Thoracic aorta (tissue), 2 donors: ENCODE data around the gene TOE1. TPM values are rescaled to one million over a fixed set of nuclear protein-coding genes. Genes with fewer than 3 reads are reported as not detected.
A peak's percentile ranks its signal among the peaks of the same experiment; 100 is the strongest.

Experiments used
- ATAC-seq: fragments of 150-250 bp; one replicate; pipeline ENCODE4 v1.8.0; 2017; ENCODE audit warnings: low read depth; ENCODE audit not compliant: insufficient number of reproducible peaks, low FRiP score
- DNase-seq: peaks from one replicate; pipeline ENCODE4 v3.0.0-alpha.2; 2020; ENCODE audit warnings: low spot score
- H3K27ac ChIP-seq, 2 donors: fragments of 200-600 bp; sonication (generic); 1 replicate in 1 of 2; 2 replicates in 1 of 2; pipeline ENCODE4 v1.5.1; 2016; ENCODE audit warnings: mild to moderate bottlenecking in 2 of 2, moderate library complexity in 2 of 2
- H3K27me3 ChIP-seq: fragments of 200-600 bp; sonication (generic); replicated peaks from 2 replicates; pipeline ENCODE4 v1.6.0; 2016; ENCODE audit warnings: mild to moderate bottlenecking; ENCODE audit not compliant: insufficient read depth
- H3K36me3 ChIP-seq: fragments of 200-600 bp; sonication (generic); one replicate; pipeline ENCODE4 v1.5.1; 2016
- H3K4me1 ChIP-seq, 2 donors: fragments of 200-600 bp; sonication (generic); 1 replicate in 1 of 2; 2 replicates in 1 of 2; pipeline versions ENCODE4 v1.5.1 to v1.6.0; 2016; ENCODE audit warnings: low read depth in 2 of 2, mild to moderate bottlenecking in 1 of 2; ENCODE audit not compliant: control insufficient read depth in 1 of 2
- H3K4me3 ChIP-seq: fragments of 200-600 bp; sonication (generic); 2 replicates; pipeline ENCODE4 v1.5.1; 2016; ENCODE audit warnings: mild to moderate bottlenecking
- H3K9me3 ChIP-seq: fragments of 200-600 bp; sonication (generic); 2 replicates; pipeline ENCODE4 v1.5.1; 2016
- CTCF ChIP-seq: fragments of 200-600 bp; sonication (generic); IDR thresholded peaks from one replicate; pipeline ENCODE4 v1.5.1; 2019; ENCODE audit warnings: antibody characterized with exemption
- total RNA-seq, 2 donors: library from RNA; depleted of rRNA; stranded (reverse); fragments of >200 nt; gene quantifications; one replicate each; pipeline versions ENCODE4 v1.1.0 to v1.2.3, GENCODE V29; 2016

Gene TOE1
- total RNA-seq, 2 donors from 2014 or later, result 4.7 to 10.5 TPM

DNA sequence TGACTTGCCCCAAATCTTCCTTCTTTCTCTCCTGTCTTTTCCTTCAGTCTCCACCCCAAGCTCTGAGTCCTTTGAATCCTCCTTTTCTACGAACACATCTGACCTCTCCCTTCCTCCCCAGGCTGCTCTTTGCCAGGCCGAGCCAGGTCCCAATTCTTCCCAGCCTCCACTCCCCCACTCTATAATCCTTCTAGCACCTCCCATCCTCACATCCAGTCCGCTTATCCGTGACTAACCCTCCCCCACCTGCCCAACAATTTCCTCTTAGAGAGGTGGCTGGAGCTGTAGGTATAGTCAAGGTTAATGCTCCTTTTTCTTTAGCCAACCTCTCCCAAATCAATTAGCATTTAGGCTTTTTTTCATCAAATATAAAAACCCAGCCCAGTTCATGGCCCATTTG, 22.8 kb upstream of the TOE1 start:
- H3K27ac ChIP-seq, result no peak overlapping the region
- no peaks in the 10 kb centered on the region for H3K36me3 ChIP-seq
- no peak for TF ChIP-seq CTCF
- ATAC-seq (no peak), DNase-seq (no peak)
- no peaks in the 10 kb centered on the region for H3K9me3 ChIP-seq
- H3K4me1 ChIP-seq, result no peaks in the 10 kb centered on the region
- H3K27me3 ChIP-seq, result no peaks in the 10 kb centered on the region
- no peak overlapping the region for H3K4me3 ChIP-seq

GRCh38 chr1:45319761-45320160, 20.2 kb upstream of the TOE1 start:
- no peak for TF ChIP-seq CTCF
- H3K9me3 ChIP-seq, result no peaks in the 10 kb centered on the region
- DNase-seq (no peak), ATAC-seq (no peak)
- H3K27me3 ChIP-seq, result no peaks in the 10 kb centered on the region
- H3K4me3 ChIP-seq, result no peak overlapping the region
- H3K27ac ChIP-seq, result no peak overlapping the region
- no peaks in the 10 kb centered on the region for H3K4me1 ChIP-seq
- H3K36me3 ChIP-seq, result no peaks in the 10 kb centered on the region

- Histone ChIP-seq H3K27me3 (no peaks in the 10 kb centered on the region), H3K9me3 (no peaks in the 10 kb centered on the region), H3K36me3 (no peaks in the 10 kb centered on the region), H3K4me3 (no peak overlapping the region), H3K27ac (no peak overlapping the region), H3K4me1 (no peaks in the 10 kb centered on the region)
- ATAC-seq (no peak), DNase-seq (no peak)
- TF ChIP-seq CTCF, result no peak
Observed at GRCh38 chr1:45321444-45321843, 18.5 kb upstream of the TOE1 start.

GRCh38 chr1:45322486-45323040, 17.4 kb upstream of the TOE1 start:
- TF ChIP-seq CTCF, result no peak
- Histone ChIP-seq H3K4me1 (peaks cover 3 to 9% of the 10 kb centered on the region in 2 donors), H3K36me3 (no peaks in the 10 kb centered on the region), H3K4me3 (no peak overlapping the region), H3K9me3 (no peaks in the 10 kb centered on the region), H3K27me3 (no peaks in the 10 kb centered on the region), H3K27ac (no peak overlapping the region)
- ATAC-seq, result no peak
- DNase-seq, result no peak

GRCh38 chr1:45325851-45326506, 14.0 kb upstream of the TOE1 start:
- ATAC-seq, result no peak
- no peak for TF ChIP-seq CTCF
- H3K27ac ChIP-seq, result no peak overlapping the region
- no peaks in the 10 kb centered on the region for H3K27me3 ChIP-seq
- H3K36me3 ChIP-seq, result peaks cover 9% of the 10 kb centered on the region
- H3K4me3 ChIP-seq, result peak overlapping the region; percentile 78
- H3K9me3 ChIP-seq, result no peaks in the 10 kb centered on the region
- H3K4me1 ChIP-seq, result peaks cover 3 to 9% of the 10 kb centered on the region in 2 donors
- DNase-seq, result no peak
